Hematopoietic multipotent progenitor cell treated with erythropoietin and hydrocortisone succinate and interleukin-3 and kit ligand, for 15 days (in vitro differentiated cells): Measurements from ENCODE around the gene TRMT44.

Experiments
- DNase-seq: peaks from one replicate; pipeline ENCODE4 v3.0.0-alpha.2; 2015; ENCODE audit warnings: low spot score

TRMT44 gene

GRCh38 chr4:8434251-8435073, 6.1 kb upstream of the TRMT44 start:
- DNase-seq, result no peak

- DNase-seq, result peak; percentile 48
Observed at GRCh38 chr4:8435656-8436121, 4.9 kb upstream of the TRMT44 start.

- DNase-seq, result no peak
Observed at GRCh38 chr4:8437281-8437680, 3.3 kb upstream of the TRMT44 start.

GRCh38 chr4:8438743-8439142, 1.8 kb upstream of the TRMT44 start:
- no peak for DNase-seq

GRCh38 chr4:8439168-8439567, 1.4 kb upstream of the TRMT44 start:
- no peak for DNase-seq

- no peak for DNase-seq
Observed at GRCh38 chr4:8439914-8440491, 574 bp upstream of the TRMT44 start.

GRCh38 chr4:8441499-8442091, 1.0 kb downstream of the TRMT44 start:
- DNase-seq, result no peak

GRCh38 chr4:8442596-8443358, 2.2 kb downstream of the TRMT44 start:
- no peak for DNase-seq

- DNase-seq, result no peak
Observed at GRCh38 chr4:8443801-8444200, 3.2 kb downstream of the TRMT44 start.

GRCh38 chr4:8446122-8446521, 5.5 kb downstream of the TRMT44 start:
- no peak for DNase-seq

GRCh38 chr4:8451440-8452182, 11.0 kb downstream of the TRMT44 start:
- no peak for DNase-seq

GRCh38 chr4:8453957-8454356, 13.4 kb downstream of the TRMT44 start:
- DNase-seq, result no peak

- no peak for DNase-seq
Observed at GRCh38 chr4:8457646-8458252, 17.2 kb downstream of the TRMT44 start.

- DNase-seq, result peak; percentile 35
Observed at GRCh38 chr4:8459867-8460445, 19.4 kb downstream of the TRMT44 start.

GRCh38 chr4:8461086-8461485, 20.5 kb downstream of the TRMT44 start:
- no peak for DNase-seq

GRCh38 chr4:8461616-8462015, 21.0 kb downstream of the TRMT44 start:
- no peak for DNase-seq

- DNase-seq, result no peak
Observed at GRCh38 chr4:8463811-8464210, 23.2 kb downstream of the TRMT44 start.

- DNase-seq, result no peak
Observed at GRCh38 chr4:8464381-8464780, 23.8 kb downstream of the TRMT44 start.

- DNase-seq, result no peak
Observed at GRCh38 chr4:8465615-8466611, 25.3 kb downstream of the TRMT44 start.

- DNase-seq, result no peak
Observed at GRCh38 chr4:8467016-8467415, 26.4 kb downstream of the TRMT44 start.
